ENCODE data around the gene LGALS4. TPM values are rescaled to one million over a fixed set of nuclear protein-coding genes. Genes with fewer than 3 reads are reported as not detected.
A peak's percentile ranks its signal among the peaks of the same experiment; 100 is the strongest.

Gene LGALS4
- total RNA-seq, 1 donor from 2014 or later, result 1.7 TPM

GRCh38 chr19:38849147-38849859 lies 36.6 kb upstream of the LGALS4 start:
- intact Hi-C loops (cut with micrococcal nuclease), result loop anchor here (1.0 kb wide), 1 partner anchor 202 kb away; the partner anchor contains the start of gene ACTN4
- DNase-seq, result peak; percentile 99
- no peaks in the 10 kb centered on the region for H3K27me3 Mint-ChIP-seq
- H3K9me3 Mint-ChIP-seq, result no peaks in the 10 kb centered on the region
- H3K4me3 Mint-ChIP-seq, result peak overlapping the region; percentile 98
- peaks cover 47% of the 10 kb centered on the region for H3K36me3 Mint-ChIP-seq (ENCODE audit: low read depth)
- peaks cover 42% of the 10 kb centered on the region for H3K4me1 Mint-ChIP-seq
- H3K27ac Mint-ChIP-seq, result peak overlapping the region; percentile 100

DNA sequence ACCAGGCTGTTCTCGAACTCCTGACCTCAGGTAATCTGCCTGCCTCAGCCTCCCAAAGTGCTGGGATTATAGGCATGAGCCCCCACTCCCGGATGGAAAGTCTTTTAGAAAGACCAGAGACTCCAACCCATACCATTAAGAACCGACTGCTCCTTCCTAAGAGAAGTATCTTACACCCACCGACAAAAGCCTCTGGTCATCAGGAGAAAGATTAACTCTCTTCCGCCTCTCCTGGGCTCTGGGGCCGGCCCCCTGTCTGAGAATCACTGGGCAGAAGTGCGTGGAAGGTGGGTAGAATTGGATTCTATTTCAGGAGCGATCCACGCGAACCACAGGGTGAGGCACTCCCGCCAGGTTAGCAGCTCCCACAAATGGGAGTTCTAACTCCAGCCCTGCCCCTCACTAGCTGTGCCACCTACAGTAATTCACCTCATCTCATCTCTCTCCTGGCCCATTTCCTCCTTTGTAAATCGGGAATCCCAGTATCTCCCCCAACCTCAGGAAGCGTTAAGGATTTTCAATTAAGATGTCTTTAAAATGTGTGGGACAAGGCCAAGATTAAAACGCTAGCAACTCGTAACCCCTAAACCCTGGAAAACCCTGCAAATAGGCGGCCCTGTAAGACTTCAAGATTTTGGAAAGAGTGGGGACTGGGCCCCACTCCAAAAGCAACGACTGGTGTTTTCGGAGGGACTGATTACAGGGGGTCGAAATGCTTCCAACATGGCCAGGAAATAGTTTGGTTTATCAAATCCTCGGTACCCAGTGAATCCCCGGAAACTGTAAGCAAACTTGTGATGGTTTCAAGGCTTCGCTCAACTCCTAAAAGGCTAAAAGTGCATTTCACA lies 35.8 kb upstream of the LGALS4 start:
- intact Hi-C loops (cut with micrococcal nuclease), result loop anchor here (1.0 kb wide), 1 partner anchor 201 kb away; the partner anchor contains the start of gene ACTN4
- H3K4me1 Mint-ChIP-seq, result peaks cover 48% of the 10 kb centered on the region
- H3K27ac Mint-ChIP-seq, result peak overlapping the region; percentile 100
- no peaks in the 10 kb centered on the region for H3K9me3 Mint-ChIP-seq
- peaks cover 55% of the 10 kb centered on the region for H3K36me3 Mint-ChIP-seq (ENCODE audit: low read depth)
- H3K4me3 Mint-ChIP-seq, result peak overlapping the region; percentile 98
- H3K27me3 Mint-ChIP-seq, result no peaks in the 10 kb centered on the region
- DNase-seq, result peak; percentile 70

DNA sequence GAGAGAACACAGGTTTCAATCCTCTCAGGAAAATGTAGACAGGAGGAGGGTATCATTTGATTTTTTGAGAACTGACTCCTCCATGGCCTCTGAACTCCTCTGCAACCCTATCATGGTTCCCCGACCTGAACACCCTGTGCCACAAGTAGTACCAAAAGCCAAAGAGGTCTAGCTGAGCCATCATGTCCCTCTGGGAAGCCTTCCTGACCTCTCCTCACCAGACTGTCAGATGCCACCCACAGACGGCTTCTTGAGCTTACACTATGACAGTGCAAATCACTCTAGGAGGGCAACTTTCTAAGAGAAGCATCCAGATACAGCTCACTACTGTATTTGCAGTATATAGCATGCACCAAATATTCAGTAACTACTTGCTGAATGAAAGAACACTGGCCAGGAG lies 33.4 kb upstream of the LGALS4 start:
- Mint-ChIP-seq H3K4me3 (peak overlapping the region; percentile 47), H3K27me3 (no peaks in the 10 kb centered on the region), H3K27ac (peak overlapping the region; percentile 60), H3K36me3 (ENCODE audit: low read depth) (peaks cover 76% of the 10 kb centered on the region), H3K4me1 (peaks cover 55% of the 10 kb centered on the region), H3K9me3 (no peaks in the 10 kb centered on the region)
- peak; percentile 57 for DNase-seq
- intact Hi-C loops (cut with micrococcal nuclease), result no loop called here

DNA sequence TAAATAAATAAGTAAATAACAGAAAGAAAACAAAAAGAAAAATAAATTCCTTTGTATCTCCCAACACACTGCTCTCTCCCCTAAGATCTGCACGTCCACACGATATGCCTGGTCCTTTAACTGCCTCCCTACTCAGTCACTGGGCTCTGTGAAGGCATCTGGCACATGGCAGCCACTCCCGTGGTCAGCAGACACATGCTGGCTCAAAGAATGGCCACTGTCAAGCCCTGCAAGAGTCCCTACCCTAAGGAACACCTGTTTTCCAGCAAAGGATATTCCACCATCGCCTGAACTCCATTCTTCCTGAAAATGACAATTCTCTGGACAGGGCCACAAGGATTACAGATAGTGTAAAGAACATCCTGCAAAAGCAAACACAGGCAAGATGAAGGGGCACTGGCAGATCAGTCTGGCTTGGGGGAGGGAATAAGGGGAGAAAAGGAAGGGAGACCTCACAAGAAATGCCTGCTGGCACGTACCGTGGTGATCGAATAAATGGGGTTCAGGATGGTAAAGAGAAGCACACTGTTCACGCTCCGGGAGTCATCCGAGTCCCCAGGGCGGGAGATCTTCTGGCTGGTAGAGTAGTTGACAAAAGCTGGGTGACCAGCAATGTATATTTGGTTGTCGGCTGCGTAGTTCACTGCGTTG lies 32.8 kb upstream of the LGALS4 start:
- peak; percentile 57 for DNase-seq
- H3K27me3 Mint-ChIP-seq, result no peaks in the 10 kb centered on the region
- H3K36me3 Mint-ChIP-seq (ENCODE audit: low read depth), result peaks cover 82% of the 10 kb centered on the region
- H3K4me3 Mint-ChIP-seq, result peak overlapping the region; percentile 50
- no peaks in the 10 kb centered on the region for H3K9me3 Mint-ChIP-seq
- H3K4me1 Mint-ChIP-seq, result peaks cover 57% of the 10 kb centered on the region
- peak overlapping the region; percentile 82 for H3K27ac Mint-ChIP-seq
- intact Hi-C loops (cut with micrococcal nuclease), result no loop called here

GRCh38 chr19:38844093-38844686 lies 31.4 kb upstream of the LGALS4 start:
- Mint-ChIP-seq H3K36me3 (ENCODE audit: low read depth) (peaks cover 93% of the 10 kb centered on the region), H3K9me3 (no peaks in the 10 kb centered on the region), H3K4me3 (peak overlapping the region; percentile 82), H3K27me3 (no peaks in the 10 kb centered on the region), H3K27ac (peak overlapping the region; percentile 95), H3K4me1 (peaks cover 62% of the 10 kb centered on the region)
- no peak for DNase-seq
- intact Hi-C loops (cut with micrococcal nuclease), result no loop called here

- H3K27me3 Mint-ChIP-seq, result no peaks in the 10 kb centered on the region
- DNase-seq, result no peak
- H3K36me3 Mint-ChIP-seq (ENCODE audit: low read depth), result peaks cover 93% of the 10 kb centered on the region
- intact Hi-C loops (cut with micrococcal nuclease), result no loop called here
- H3K9me3 Mint-ChIP-seq, result no peaks in the 10 kb centered on the region
- peak overlapping the region; percentile 82 for H3K4me3 Mint-ChIP-seq
- H3K27ac Mint-ChIP-seq, result peak overlapping the region; percentile 95
- H3K4me1 Mint-ChIP-seq, result peaks cover 64% of the 10 kb centered on the region
These were observed 30.5 kb upstream of the LGALS4 start for GRCh38 chr19:38843175-38843758.

GRCh38 chr19:38842439-38843174 lies 29.9 kb upstream of the LGALS4 start:
- Mint-ChIP-seq H3K9me3 (no peaks in the 10 kb centered on the region), H3K4me1 (peaks cover 60% of the 10 kb centered on the region), H3K36me3 (ENCODE audit: low read depth) (peaks cover 91% of the 10 kb centered on the region), H3K27ac (peak overlapping the region; percentile 95), H3K4me3 (peak overlapping the region; percentile 82), H3K27me3 (no peaks in the 10 kb centered on the region)
- intact Hi-C loops (cut with micrococcal nuclease), result loop anchor here (1.0 kb wide), 1 partner anchor 11 kb away; the partner anchor contains the start of gene ECH1
- DNase-seq, result peak; percentile 91

DNA sequence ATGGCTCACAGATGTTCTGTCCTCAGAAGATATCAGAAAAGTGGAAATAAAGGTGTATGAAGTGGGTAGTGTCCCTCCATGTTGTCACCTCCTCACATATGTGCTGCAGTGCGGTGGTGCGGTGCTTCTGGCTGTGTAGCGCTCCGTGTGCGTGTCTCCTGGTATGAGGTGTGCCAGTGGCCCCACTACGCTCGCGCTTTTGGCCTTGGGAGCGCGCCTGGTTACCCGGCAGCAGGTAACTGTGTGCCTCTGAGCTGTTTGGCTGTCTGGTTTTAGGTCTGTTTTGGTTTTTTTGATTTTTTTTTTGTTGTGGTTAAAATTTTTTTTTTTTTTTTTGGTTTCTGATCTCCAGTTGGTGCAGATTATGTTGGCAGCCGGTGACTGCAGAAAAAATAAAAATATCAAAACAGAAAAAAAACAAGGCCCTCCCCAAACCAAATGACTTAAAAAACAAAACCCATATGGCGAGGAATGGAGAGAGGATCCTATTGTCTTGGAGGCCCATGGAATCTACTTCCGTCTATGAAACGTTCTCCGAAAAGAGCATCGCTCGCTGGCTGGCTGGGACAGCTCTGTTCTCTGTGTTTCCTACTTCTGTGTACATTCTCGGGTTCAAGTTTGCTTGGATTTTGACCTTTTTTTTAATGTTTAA lies 29.2 kb upstream of the LGALS4 start:
- intact Hi-C loops (cut with micrococcal nuclease), result loop anchor here (1.0 kb wide), 1 partner anchor 11 kb away; the partner anchor contains the start of gene ECH1
- Mint-ChIP-seq H3K4me3 (peak overlapping the region; percentile 82), H3K9me3 (no peaks in the 10 kb centered on the region), H3K4me1 (peaks cover 60% of the 10 kb centered on the region), H3K27me3 (no peaks in the 10 kb centered on the region), H3K36me3 (ENCODE audit: low read depth) (peaks cover 90% of the 10 kb centered on the region), H3K27ac (peak overlapping the region; percentile 95)
- DNase-seq, result peak; percentile 84

- no peaks in the 10 kb centered on the region for H3K27me3 Mint-ChIP-seq
- peaks cover 58% of the 10 kb centered on the region for H3K4me1 Mint-ChIP-seq
- H3K27ac Mint-ChIP-seq, result peak overlapping the region; percentile 74
- H3K4me3 Mint-ChIP-seq, result peak overlapping the region; percentile 82
- H3K36me3 Mint-ChIP-seq (ENCODE audit: low read depth), result peaks cover 92% of the 10 kb centered on the region
- DNase-seq, result no peak
- H3K9me3 Mint-ChIP-seq, result no peaks in the 10 kb centered on the region
- intact Hi-C loops (cut with micrococcal nuclease), result no loop called here
These were observed 28.5 kb upstream of the LGALS4 start for GRCh38 chr19:38841180-38841766.

DNA sequence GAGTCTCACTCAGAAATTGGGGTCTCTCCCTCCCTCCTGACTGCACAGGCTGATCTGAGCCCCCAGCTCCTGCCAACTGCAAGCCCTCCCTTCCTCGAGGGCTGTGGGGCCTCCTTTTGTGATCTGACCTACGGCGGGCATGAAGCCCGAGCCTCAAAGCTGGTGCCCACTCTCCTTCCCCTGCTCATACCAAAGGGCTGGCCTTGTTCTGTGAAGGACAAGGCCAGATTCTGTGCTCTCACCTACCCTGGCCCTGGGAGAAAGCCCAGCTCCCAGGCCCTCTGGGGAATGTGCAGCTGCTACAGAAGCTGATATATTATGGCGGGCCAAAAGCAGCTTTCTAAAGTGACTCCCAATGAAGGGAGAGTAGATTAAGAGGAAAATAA lies 27.8 kb upstream of the LGALS4 start:
- Mint-ChIP-seq H3K27ac (peak overlapping the region; percentile 74), H3K27me3 (no peaks in the 10 kb centered on the region), H3K9me3 (no peaks in the 10 kb centered on the region), H3K36me3 (ENCODE audit: low read depth) (peaks cover 92% of the 10 kb centered on the region), H3K4me3 (peak overlapping the region; percentile 82), H3K4me1 (peaks cover 56% of the 10 kb centered on the region)
- DNase-seq, result no peak
- intact Hi-C loops (cut with micrococcal nuclease), result no loop called here

GRCh38 chr19:38839816-38840582 lies 27.3 kb upstream of the LGALS4 start:
- H3K4me3 Mint-ChIP-seq, result peak overlapping the region; percentile 52

More at GRCh38 chr19:38839816-38840582, 27.3 kb upstream of the LGALS4 start:
- no peak for DNase-seq
- H3K4me1 Mint-ChIP-seq, result peaks cover 53% of the 10 kb centered on the region
- H3K9me3 Mint-ChIP-seq, result no peaks in the 10 kb centered on the region
- intact Hi-C loops (cut with micrococcal nuclease), result no loop called here
- peaks cover 91% of the 10 kb centered on the region for H3K36me3 Mint-ChIP-seq (ENCODE audit: low read depth)
- H3K27ac Mint-ChIP-seq, result peak overlapping the region; percentile 77
- H3K27me3 Mint-ChIP-seq, result no peaks in the 10 kb centered on the region
